VCaP (cell line): ENCODE measurements around the gene CALR.

ENCODE experiments used
- H3K27ac ChIP-seq: fragments of 450-650 bp; 2 replicates; pipeline ENCODE4 v1.5.1; 2017
- TF ChIP-seq, protein P1 (sequence below): fragments of 450-650 bp; conservative IDR thresholded peaks from 2 replicates; pipeline ENCODE4 v1.5.1; 2017; ENCODE audit warnings: mild to moderate bottlenecking, moderate library complexity

Gene CALR

DNA sequence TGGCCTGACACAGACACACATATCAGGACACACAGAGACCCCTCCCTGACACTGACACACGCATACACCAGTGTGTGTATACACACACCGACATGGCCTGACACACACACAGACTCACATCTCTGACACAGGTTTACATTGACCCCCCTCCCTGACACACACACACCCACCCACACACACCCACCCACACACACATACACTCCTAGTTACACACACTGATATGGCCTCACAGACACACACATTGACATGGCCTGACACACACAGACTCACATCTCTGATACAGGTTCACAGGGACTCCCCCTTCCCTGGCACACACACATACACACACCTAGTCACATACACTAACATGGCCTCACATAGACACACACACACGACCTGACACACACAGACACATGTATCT lies 52.4 kb downstream of the CALR start:
- TF ChIP-seq, protein P1, sequence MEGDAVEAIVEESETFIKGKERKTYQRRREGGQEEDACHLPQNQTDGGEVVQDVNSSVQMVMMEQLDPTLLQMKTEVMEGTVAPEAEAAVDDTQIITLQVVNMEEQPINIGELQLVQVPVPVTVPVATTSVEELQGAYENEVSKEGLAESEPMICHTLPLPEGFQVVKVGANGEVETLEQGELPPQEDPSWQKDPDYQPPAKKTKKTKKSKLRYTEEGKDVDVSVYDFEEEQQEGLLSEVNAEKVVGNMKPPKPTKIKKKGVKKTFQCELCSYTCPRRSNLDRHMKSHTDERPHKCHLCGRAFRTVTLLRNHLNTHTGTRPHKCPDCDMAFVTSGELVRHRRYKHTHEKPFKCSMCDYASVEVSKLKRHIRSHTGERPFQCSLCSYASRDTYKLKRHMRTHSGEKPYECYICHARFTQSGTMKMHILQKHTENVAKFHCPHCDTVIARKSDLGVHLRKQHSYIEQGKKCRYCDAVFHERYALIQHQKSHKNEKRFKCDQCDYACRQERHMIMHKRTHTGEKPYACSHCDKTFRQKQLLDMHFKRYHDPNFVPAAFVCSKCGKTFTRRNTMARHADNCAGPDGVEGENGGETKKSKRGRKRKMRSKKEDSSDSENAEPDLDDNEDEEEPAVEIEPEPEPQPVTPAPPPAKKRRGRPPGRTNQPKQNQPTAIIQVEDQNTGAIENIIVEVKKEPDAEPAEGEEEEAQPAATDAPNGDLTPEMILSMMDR = no peak
- peak overlapping the region; percentile 72 for H3K27ac ChIP-seq

DNA sequence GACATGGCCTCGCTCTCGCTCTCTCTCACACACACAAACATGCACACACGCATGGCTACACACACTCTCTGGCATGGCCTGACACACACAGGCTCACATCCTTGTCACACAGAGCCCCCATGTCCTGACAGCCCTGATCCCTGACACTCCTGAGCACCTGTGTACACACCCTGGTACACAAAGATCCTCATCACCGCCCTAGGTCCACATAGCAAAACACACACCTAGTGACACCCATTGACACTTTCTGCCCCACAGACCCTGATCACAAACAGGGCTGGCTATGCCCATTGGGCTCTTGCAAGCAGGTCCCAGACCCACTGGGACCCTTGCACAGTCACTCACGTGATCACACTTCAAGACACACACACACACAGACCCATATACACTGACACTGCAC lies 52.9 kb downstream of the CALR start:
- TF ChIP-seq, protein P1 = no peak
- H3K27ac ChIP-seq = peak overlapping the region; percentile 72

DNA sequence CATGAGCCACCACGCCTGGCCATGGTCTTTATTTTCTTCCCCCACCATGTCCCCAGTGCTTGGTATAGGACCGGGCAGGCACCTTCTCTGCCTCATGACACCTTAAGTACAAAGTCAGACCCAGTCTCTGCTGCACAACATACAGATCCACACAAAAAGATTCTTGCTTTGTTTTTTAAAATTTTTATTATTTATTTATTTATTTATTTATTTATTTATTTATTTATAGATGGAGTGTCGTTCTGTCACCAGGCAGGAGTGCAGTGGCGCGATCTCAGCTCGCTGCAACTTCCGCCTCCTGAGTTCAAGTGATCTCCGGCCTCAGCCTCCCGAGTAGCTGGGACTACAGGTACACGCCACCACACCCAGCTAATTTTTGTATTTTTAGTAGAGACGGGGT lies 54.3 kb downstream of the CALR start:
- peak overlapping the region; percentile 72; the same call in 1 of the 2 replicates for H3K27ac ChIP-seq
- TF ChIP-seq, protein P1 = no peak

DNA sequence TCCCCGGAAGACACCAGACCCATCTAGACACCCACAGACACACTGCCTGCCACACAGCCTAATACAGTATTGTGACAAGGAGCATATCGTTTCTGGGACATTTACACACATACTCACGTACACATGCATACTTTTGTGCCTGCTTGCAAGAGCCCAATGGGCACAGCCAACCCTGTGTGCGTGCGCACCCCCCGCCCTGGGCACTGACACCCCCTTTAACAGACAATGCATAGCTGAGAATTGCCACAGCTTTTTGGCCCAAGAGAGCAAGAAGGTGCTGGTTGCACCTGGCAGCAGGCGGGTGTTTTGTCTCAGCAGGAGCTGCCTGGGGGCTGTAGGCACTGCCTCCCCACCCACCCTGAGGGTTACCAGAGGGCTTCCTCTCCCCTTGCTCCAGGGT lies 55.2 kb downstream of the CALR start:
- H3K27ac ChIP-seq = peak overlapping the region; percentile 100
- TF ChIP-seq, protein P1 = no peak
